HG03521 (cell line): ENCODE results near the gene STEAP1B.

ENCODE experiments used
- ATAC-seq: cut with Tn5 transposase; IDR thresholded peaks from one replicate; pipeline ENCODE4 v1.9.1; 2021; ENCODE audit warnings: mild to moderate bottlenecking, moderate library complexity; ENCODE audit not compliant: unreplicated experiment

The STEAP1B gene

GRCh38 chr7:22375359-22376048 lies 124.5 kb downstream of the STEAP1B start:
- ATAC-seq: no peak

GRCh38 chr7:22373911-22374310 lies 126.1 kb downstream of the STEAP1B start:
- ATAC-seq: no peak

GRCh38 chr7:22373388-22373787 lies 126.6 kb downstream of the STEAP1B start:
- no peak for ATAC-seq

- no peak for ATAC-seq
Measured at GRCh38 chr7:22372863-22373262, 127.1 kb downstream of the STEAP1B start.

GRCh38 chr7:22371878-22372277 lies 128.1 kb downstream of the STEAP1B start:
- no peak for ATAC-seq
